Activated CD4-positive, alpha-beta T cell treated with anti-CD3 and anti-CD28 coated beads, Interleukin-2, amount 50 U/mL, for 48 hours (primary cell): ENCODE measurements around the gene SLC6A13.
"Not testable (repeated sequence)": the region's sequence is repeated elsewhere in the genome, so short reads cannot be mapped to it uniquely, and the experiment has no call there.

Experiments
- DNase-seq, 2 experiments: peaks; one replicate each; pipeline ENCODE4 v3.0.0-alpha.2; 2020

Gene SLC6A13

DNA sequence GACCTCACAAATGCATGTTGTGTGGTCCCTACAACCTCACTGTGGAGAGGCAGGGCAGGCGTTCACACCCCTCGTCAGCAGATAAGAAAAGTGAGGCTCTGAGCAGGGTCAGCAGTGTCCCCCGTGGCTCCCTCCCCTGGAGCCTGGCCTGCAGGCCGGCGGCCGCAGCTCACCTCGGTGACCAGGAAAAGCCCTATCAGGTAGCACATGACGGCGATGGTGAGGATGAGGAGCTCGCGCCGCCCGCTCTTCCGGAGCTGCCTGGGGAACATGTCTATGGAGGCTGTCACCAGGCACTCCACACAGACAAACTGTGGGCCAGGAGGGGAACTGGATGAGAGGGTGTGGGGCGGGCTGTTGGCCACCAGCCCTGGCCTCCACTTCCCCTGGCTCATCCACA lies 66.7 kb downstream of the SLC6A13 start:
- DNase-seq, result no peak

DNA sequence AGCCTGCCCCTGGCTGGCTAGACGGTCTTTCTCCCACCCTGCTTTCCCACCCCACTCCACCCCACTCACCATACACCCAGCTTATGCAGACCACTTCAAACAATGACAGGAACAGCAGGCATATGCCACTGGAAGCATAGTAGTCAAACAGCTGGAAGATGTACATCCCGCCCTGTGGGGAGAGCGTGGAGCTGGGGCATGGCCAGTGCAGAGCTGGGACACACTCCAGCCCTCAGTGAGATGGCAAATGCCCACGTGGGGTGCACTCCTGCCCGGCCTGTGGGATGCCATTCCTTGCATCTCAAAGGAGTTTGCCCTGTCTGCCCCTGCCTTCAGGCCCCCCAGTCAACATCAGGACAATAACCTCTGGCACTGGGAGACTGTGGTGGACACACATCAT lies 67.5 kb downstream of the SLC6A13 start:
- no peak for DNase-seq

DNA sequence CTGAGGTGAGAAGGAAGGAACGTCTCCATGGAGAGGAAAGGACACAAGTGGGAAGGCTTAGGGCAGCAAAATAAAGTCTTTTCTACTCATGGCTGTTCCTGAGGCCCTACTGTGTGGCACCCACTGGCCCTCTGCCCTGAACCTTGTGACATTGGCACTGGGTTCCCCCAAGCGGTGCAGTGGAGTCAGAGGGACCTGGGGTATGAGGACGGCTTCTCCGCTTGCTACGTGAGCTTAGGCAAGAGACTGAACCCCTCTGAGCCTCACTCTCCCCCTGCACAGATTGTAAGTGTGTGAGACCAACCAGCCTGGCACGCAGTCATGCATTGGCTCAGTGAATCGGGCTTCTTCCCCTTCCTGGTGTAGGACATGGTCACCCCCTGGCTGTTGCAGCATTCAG lies 68.4 kb downstream of the SLC6A13 start:
- no peak for DNase-seq

DNA sequence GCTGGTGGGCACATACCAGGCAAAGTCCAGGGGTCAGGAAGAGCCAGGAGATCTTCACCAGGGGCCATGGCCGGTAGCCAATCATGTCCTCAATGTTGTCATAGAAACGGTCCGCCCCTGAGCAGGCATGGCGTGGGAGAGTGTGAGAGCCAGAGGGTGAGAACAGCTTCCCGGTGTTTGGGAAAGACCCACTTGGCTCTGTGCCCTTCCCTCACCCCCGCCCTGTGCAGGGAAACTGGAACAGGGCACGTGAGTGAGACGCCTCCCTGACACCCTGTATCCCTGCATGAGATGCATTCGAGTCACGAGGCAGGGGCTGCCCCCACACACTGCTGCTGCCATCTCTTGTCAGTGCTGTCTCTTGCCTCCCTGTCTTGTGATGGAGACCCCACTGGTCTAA lies 69.4 kb downstream of the SLC6A13 start:
- DNase-seq, result no peak

DNA sequence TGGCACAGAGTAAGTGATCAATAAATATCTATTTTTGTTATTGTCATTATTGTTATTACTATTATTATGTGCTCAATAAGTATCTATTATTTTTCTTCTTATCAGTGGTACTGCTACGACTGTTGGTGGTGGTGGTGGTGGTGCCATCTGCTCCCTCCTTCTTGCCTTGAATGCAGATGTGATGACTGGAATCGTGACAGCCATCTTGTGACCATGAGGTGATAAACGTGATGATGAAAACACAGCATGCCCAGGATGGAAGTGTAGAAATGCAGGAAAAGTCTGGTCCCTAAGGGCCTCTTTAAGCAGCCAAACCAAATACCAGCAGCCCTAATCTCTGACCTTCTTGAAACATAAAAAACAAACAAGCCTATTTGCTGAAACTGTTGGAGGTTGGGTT lies 71.1 kb downstream of the SLC6A13 start:
- no peak for DNase-seq

DNA sequence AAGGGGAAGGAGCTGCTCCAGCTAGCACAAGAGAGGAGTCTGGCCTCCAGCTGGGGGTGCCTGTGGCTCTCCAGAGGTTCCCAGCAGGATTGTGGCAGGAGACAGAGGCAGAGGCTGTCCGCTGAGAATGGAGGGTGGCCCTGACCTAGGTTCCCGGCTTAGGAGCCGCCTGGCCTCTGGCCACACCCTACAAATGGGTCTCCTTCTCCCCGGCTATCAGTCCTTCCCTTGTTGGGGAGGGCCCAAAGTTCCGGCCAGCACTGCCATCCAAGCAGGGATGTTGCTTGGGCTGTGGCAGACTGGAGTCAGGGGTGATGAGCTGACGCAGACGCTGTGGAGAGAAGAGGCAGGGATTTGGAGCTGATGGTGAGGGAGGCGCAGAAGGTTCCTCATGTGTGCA lies 71.8 kb downstream of the SLC6A13 start:
- DNase-seq, result no peak

DNA sequence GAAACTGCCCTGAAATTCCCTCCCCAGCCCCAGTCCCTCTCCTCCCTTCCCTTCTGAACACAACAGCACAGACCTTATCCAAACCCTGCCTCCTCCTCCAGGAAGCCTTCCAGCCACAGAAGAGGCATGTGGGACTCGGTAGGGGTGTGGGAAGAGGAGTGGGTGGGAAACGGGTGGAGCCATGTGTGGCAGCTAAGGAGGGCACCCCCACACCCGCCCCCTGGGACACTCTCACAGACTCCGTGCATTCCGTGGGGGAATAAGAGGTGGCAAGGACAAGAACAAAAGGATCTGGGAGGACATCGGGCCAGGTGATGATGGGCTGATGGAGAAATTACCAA lies 73.0 kb downstream of the SLC6A13 start:
- no peak for DNase-seq

DNA sequence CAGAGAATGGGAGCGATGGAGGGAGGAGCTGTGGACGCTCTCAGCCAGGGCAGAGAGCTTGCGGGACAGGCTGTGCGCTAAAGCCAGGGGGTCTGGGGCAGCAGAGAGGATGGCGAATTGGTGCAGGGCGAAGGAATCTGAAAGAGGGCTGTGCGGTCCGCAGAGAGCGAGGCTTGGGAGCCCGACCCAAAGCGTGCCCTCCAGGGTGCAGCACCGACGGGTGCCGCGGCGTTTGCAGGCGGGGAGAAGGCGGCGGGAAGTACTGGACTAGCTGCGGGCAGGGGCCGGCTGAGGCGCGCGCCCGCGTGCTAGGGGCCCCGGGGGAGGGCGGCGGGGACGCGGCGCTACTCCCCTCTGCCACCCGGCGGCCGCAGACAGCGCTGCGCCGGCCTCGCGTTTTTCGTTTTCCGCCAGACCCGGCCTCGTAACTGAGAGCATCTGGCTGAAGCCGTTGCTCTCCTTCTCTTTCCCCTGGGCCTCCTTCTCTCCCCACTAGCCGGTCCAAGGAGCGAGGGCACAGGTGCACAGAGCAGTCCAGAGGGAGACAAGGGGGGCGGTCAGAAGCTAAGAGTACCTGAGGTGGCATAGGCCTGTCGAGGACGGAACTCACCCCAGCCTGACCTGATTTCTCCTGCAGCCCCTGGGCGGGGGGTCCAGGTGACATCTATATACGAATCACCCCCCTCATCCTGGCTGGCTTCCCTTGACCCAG lies 73.6 kb downstream of the SLC6A13 start:
- DNase-seq, result peak; percentile 37 to 51

DNA sequence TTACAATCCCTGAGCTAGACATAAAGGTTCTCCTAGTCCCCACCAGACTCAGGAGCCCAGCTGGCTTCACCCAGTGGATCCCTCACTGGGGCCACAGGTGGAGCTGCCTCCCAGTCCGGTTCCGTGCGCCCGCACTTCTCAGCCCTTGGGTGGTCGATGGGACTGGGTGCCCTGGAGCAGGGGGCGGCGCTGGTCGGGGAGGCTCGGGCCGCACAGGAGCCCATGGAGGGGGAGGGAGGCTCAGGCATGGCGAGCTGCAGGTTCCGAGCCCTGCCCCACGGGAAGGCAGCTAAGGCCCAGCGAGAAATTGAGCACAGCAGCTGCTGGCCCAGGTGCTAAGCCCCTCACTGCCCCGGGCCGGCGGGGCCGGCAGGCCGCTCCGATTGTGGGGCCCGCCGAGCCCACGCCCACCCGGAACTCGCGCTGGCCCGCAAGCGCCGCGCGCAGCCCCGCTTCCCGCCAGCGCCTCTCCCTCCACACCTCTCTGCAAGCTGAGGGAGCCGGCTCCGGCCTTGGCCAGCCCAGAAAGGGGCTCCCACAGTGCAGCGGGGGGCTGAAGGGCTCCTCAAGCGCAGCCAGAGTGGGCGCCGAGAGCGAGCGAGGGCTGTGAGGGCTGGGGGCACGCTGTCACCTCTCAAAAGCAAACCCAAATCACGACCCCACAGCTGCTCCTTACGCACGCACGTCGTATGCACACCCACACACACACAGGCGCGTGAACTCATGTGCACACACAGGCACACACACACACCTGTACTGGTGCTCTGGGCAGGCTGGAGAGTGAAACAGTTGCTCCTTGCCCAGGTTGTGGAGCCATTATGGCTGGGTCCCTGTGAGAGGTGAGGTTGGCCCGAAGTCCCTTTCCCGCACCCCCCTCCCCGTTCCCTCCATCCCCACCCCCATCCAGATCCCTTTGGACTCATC lies 74.4 kb downstream of the SLC6A13 start:
- not testable (repeated sequence) for DNase-seq

DNA sequence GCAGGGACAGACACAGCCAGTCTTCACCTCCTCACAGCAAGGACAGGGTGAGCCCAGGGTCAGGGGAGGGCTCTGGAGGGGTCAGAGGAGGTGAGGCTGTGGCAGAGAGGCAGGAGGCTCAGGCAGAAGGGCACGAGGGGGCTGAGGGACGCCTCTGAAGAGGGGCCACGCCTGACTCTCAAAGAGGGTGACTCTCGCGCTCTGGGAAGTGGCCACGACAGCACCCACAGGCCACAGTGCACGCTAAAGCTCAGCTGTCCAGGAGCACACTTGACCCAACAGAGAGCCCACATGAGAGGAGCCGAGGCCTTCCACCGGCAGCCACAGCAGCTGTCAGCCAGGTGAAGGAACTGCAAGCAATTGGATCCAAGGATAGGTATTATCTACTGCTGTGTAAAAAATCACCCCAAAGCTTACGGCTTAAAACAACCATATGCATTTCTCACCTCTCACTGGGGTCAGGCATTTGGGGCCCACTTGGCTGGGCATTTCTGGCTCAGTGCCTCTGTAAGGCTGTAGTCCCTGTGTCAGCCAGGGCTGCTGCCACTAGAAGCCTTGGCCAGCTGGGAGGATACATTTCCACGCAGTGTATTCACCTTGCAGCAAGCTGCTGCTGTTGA lies 76.5 kb downstream of the SLC6A13 start:
- DNase-seq, result no peak

DNA sequence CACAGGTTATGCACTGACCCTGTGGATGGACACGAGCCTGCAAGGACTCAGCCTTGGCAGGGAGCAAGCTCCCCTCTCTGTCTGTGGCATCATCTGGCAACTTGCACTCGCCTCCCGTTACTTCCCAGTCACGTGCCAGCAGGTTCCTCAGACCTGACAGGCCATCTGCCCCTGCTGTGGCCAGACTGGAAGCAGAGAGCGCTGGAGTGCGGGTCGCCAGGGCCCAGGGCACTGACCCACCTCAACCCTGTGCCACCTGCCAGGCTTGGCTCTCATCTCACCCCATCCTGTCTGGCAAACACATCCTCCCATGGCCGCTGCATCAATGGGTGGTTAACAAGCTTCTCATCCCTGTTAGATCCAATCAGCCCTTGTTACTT lies 77.1 kb downstream of the SLC6A13 start:
- no peak for DNase-seq

DNA sequence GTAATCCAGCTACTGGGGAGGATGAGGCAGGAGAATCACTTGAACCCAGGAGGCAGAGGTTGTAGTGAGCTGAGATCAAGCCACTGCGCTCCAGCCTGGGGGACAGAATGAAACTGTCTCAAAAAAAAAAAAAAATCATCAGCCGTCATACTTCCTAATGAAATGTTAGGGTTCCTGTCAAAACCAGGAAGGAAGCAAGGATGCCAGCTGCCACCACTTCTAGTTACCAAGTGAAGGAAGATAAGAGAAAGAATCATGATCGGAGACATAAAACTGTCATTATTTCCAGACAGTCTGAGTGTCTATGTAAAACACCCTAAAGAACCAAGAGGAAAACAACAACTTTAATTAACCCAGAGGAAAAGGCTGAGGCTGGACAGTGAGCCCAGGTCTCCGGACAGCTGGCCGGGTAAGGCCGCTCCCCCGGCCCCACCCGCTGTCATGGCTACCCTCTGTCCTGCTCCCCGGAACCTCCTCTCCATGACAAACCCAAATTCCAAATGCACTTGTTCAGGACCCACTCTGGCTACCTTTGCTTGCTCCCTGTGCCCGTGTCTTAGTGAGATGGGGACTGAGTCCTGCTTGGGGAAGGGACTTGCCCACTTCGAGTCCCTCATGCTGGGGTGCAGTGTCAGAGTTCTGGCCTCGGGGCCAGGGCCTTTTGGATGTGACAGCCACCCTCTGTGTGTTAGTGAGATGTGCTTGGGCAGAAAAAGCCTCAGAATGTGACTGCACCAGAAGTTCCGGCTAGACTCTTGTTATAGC lies 77.6 kb downstream of the SLC6A13 start:
- no peak for DNase-seq

DNA sequence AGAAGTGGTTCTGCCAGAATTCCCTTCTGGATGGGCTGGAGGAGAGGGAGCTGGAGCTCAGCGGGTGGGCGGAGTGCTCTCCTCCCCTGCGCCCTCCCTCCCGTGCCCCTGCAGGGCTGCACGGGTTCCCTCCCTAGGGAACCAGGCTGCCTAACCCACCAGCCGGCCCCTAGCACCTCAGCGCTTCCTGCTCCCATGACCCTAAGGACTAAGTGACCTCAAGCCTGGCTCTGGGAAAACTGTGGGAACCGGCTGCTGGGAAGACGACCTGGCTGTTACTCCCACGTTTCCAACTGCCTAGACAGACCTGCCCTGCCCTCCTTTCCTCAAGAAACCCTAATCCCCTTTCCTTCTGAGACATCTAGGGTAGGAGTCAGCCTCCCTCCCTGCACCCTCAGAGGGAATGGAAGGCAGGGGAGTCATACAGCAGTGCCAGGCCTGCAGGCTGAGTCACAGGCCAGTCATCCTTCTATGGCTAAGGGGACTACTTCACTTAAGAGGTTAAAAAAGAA lies 80.2 kb downstream of the SLC6A13 start:
- DNase-seq, result no peak

DNA sequence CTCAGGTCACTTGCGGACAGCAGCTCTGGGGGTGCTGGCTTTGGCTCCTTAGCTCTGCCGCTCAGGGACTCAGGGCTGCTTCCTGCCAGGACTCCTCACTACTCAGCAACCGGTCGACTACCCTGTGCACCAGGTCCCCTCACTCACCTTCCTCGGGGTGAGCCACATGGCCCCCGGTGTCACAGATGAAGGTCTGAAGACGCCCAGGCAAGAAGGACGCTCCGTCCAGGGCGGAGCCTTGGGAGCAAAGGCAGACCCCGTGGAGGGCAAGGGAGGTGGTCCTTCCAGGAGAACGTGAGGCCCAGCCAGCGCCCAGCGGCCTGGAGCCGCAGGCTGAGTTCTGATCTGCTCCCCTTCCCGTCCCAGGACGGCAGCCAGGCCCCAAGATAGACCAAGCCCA lies 80.7 kb downstream of the SLC6A13 start:
- DNase-seq, result no peak

DNA sequence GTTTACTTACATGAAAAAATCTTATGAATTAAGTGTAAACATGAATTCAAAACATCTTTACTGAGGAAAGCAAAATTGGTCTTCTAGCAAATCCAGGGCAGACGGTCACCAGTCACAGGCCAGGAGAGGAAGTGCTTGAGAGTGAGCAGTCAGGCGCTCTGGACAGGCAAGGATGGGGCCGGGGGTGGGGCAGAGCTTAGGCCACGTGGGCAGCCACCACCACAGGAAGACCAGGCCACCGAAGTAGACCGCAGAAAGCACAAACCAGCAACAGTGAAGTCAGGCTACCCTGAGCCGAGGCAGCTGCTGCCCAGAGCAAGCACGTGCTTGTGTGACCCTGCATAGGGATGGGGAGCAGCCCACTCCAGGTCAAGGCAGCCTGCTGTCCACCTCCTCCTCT lies 82.2 kb downstream of the SLC6A13 start:
- no peak for DNase-seq

DNA sequence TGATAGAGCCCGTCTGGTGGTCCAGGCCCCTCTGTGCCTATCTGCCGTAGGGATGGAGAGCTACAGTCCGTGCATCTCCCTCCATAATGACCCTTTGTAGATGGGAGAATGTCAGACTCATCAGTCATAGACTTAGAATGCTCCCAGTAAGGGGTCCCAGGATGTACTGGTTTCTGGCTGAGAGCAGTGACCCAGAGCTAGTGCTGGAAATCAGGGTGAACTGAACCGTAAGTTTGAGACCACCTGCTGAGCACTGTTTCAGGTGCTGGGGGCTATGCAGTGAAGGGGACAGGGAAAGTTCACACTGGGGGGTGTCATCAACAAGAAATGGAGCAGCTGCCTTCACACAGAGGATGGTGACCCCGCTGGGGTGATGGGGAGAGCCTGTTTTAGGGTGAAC lies 82.8 kb downstream of the SLC6A13 start:
- no peak for DNase-seq

DNA sequence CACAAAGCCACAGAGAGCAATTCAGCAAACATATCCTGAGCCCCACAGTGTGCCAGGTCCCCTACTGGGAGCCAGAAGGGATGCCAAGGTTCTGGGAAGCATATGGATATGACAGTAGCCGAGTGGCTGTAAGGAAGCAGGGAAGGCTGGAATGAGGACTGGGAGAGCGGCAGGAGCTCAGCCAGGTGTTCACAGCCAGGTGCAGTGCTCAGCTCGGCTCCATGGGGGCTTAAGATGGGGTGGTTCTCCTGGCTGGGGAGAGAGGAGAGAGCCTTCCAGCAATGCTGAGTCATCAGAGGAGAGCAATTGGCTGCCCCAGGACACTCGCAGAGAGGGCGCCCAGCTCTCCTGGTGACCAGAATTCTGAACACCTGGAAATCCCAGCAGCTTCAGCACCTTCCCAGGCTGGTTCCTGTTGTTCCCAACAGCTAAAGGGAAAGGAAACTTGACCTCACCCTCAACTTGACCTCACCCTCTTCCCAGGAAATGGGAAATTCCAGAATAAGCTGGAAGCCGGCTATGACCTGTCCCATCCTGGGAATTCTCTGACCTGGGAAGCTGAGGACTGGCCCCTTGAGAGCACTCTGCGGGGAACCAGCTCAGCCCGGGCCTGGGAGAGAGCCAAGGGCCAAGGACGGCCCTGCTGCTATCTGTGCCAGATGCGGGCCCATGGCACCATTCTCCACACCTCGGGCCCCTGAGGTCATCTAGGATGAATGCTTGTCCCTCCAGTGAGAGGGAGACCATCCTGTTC lies 83.3 kb downstream of the SLC6A13 start:
- no peak for DNase-seq

DNA sequence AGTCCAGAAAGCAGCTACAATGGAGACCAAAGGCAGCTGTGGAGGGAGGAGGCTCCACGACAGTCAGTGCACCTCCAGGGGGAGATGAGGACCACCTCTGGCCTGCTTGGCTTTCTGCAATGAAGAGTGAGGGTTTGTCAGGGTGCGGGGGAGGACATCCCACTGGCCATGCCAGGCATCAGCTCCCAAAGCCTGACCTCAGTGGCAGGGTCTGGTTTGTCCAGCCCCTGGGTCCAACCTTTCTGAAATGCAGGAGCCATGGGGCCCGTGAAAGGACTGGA lies 83.9 kb downstream of the SLC6A13 start:
- no peak for DNase-seq

DNA sequence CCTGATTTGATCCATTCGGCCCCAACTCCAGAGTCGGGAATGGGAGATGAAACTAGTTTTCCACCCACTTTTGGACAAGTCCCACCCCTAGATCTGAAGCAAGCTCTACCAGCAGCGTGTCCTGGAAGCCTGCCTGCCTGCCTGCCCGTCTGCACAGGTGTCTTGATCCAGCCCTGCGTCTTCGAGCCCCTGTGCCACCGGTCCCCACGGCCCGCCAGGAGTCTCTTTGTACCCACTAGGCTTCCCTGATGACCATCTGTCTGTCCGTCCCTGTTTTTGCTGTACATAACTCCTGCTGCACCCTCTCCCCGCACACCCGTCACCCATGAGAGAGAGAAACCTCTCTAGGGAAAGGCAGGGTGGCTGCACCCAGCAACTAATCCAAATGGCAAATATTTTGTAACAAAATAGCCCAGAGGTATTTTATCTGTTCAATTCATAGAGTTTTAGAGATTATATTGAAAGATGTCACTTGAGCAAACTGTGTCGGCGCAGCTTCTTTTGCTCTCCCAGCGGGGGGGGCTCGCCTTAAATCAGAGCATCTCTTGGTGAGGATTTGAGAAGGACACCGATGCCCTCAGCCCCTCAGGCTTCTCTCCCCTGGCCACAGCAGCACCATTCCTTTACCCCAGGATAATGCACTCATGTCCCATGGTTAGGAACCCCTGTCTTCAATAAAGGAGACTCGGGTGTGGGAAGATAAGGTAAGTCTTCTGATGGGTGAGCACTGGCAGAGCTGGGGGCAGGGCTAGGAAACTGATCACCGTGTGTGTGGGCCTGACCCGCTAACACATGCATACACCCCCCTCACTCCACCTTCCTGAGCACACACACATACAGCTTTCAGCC lies 84.4 kb downstream of the SLC6A13 start:
- no peak for DNase-seq

DNA sequence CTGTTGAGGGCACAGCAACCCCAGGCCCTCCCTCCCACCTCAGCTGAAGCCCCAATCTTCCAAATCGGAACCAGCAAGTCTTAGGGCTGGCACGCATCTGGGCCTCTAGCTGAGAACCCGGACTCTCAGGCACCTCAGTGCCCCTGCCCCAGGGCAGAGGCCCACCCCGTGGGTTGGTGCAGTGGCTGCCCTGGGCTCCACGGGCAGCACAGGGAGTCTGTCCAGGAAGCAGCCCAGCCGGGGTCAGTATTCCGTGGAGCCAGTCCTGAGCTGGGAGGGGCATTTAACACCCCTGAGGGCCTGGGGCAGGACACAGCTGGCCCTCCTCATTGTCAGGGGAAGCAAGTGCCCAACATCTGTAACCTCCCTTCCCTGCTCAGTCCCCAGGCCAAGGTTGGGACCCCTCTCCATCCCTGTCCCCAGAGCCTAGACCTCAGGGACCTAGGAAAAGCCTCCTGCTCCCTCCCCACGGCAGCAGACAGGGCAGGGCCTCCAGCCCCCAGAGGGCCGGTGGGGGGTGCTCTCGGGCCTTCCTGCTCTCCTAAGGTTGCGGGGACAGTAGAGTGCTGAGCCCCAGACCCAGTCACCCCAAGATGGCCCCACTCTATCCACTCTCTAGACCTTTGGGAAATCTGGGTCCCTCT lies 85.2 kb downstream of the SLC6A13 start:
- DNase-seq, result no peak
